GM19238 (cell line): Measurements from ENCODE around the gene INHBC.

Experiments
- DNase-seq: peaks from one replicate; pipeline ENCODE4 v3.0.0; 2011; ENCODE audit warnings: low spot score; ENCODE audit not compliant: insufficient read length

Gene INHBC

GRCh38 chr12:57454566-57455373, 20.2 kb downstream of the INHBC start, which contains the start of gene INHBE:
TSS of gene INHBE (plus strand) at chr12:57455307. CDS start at chr12:57455537, 230 bp downstream.
- no peak for DNase-seq

DNA sequence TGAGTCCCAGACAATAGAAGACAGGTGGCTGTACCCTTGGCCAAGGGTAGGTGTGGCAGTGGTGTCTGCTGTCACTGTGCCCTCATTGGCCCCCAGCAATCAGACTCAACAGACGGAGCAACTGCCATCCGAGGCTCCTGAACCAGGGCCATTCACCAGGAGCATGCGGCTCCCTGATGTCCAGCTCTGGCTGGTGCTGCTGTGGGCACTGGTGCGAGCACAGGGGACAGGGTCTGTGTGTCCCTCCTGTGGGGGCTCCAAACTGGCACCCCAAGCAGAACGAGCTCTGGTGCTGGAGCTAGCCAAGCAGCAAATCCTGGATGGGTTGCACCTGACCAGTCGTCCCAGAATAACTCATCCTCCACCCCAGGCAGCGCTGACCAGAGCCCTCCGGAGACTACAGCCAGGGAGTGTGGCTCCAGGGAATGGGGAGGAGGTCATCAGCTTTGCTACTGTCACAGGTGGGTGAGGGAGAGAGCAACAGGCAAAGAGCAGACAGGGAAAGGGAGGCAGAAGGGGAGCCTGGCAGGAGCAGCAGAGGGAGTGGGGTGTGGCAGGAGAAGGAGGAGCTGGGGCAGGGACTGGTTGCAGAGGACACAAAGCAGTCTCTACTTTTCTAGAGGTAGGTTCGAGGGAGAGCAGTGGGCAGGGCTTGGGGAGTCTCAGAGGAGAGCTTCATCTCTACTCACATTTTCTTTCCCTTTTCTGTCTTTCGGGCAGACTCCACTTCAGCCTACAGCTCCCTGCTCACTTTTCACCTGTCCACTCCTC, 21.0 kb downstream of the INHBC start:
- DNase-seq, result no peak

GRCh38 chr12:57456145-57456700, 21.6 kb downstream of the INHBC start:
- no peak for DNase-seq

DNA sequence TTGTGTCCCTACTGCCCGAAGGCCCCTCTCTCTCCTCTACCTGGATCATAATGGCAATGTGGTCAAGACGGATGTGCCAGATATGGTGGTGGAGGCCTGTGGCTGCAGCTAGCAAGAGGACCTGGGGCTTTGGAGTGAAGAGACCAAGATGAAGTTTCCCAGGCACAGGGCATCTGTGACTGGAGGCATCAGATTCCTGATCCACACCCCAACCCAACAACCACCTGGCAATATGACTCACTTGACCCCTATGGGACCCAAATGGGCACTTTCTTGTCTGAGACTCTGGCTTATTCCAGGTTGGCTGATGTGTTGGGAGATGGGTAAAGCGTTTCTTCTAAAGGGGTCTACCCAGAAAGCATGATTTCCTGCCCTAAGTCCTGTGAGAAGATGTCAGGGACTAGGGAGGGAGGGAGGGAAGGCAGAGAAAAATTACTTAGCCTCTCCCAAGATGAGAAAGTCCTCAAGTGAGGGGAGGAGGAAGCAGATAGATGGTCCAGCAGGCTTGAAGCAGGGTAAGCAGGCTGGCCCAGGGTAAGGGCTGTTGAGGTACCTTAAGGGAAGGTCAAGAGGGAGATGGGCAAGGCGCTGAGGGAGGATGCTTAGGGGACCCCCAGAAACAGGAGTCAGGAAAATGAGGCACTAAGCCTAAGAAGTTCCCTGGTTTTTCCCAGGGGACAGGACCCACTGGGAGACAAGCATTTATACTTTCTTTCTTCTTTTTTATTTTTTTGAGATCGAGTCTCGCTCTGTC, 22.3 kb downstream of the INHBC start:
- DNase-seq, result no peak

GRCh38 chr12:57458665-57459054, 24.1 kb downstream of the INHBC start:
- no peak for DNase-seq

- DNase-seq, result peak; percentile 77
These were observed 24.6 kb downstream of the INHBC start for GRCh38 chr12:57459055-57459749.

DNA sequence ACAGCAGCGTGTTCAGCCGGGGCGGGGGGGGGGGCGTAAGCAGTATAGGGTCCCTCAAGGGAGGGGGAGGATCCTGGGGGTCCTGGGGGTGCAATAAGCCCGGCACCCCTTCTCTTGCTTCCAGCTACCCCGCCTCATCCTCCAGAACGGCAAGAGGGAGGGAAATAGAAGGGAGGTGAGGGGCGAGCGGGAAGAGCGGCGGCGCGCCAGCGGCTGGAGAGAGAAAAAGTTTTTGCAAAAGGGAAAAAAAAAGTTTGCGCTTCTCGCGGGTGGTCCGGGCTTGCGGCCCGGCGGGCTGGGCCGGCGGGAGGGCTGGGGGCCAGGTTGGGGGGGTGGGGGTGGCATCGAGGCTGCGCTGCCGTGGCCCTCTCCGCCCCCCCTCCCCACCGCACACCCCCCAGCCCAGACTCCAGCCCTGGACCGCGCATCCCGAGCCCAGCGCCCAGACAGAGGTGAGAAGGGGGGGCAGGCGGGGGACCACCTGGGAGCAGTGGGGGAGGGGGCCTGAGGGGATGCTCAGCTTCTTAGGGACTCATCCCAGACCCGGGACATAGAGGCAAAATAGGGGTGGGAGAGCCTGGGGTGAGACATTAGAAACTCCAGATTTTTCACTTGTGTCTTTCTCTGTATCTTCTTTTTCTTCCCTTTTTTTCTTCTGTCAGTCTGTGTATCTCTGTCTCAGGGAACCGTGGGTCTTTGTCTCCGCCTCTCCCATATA, 25.3 kb downstream of the INHBC start, which contains the start of gene GLI1:
TSS of gene GLI1 (plus strand) at position 36 of the 718 bp plus-strand sequence. CDS start 3,907 bp downstream, outside the sequence.
- no peak for DNase-seq

DNA sequence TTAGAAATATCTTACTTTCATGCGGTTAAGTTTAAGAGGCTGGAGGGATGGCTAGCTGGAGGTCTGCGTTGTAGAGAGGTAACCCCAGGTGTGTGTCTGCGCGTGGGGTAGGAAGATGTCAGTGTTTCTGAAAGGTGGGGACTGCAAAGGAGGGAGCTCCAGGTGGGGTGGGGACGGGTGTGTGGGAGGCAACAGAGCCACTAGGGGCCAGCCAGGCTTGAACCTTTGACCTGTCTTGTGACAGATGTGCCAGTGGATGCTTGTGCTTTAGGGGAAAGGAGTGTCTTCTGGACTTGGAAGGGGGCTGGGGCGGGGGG, 25.8 kb downstream of the INHBC start:
- DNase-seq, result no peak

GRCh38 chr12:57460841-57461275, 26.3 kb downstream of the INHBC start:
- DNase-seq, result no peak

- DNase-seq, result no peak
These were observed 26.8 kb downstream of the INHBC start for GRCh38 chr12:57461276-57461916.

DNA sequence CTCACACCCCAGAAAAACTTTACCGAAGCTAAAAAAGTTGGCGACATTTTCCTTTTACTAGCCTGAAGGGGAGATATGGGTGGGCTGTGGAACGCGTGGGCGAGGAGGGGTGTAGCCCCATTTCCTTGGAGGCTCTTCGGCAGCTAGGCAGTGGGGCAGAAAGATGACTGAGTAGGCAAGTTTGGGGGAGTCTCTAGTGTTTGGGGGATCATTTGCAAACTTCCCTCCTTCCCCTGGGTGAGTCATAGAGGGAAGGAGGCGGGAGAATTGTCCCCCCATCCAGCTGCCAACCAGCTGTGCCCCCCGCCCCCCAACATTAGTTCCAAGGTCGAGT, 27.3 kb downstream of the INHBC start:
- DNase-seq, result no peak

- peak; percentile 92 for DNase-seq
These were observed 27.8 kb downstream of the INHBC start for GRCh38 chr12:57462251-57462911.

DNA sequence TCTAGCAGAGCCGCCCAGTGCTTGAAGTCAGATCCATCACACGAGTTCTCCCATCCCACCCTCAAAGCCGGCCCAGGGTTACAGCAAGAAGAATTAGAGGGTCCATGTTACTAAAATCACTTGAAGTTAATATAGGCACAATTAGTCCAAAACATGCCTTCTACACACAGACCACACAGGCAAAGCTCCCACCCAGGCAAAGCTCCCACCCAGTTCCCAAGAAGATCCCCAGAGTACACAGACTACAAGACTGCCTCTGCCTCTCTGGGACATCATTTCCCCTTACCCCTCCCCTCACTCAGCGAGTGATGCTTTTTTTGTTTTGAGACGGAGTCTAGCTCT, 28.3 kb downstream of the INHBC start:
- no peak for DNase-seq

GRCh38 chr12:57464569-57464968, 30.0 kb downstream of the INHBC start:
- no peak for DNase-seq

GRCh38 chr12:57465030-57465746, 30.6 kb downstream of the INHBC start:
- DNase-seq, result no peak

- no peak for DNase-seq
These were observed 31.3 kb downstream of the INHBC start for GRCh38 chr12:57465747-57466505.

DNA sequence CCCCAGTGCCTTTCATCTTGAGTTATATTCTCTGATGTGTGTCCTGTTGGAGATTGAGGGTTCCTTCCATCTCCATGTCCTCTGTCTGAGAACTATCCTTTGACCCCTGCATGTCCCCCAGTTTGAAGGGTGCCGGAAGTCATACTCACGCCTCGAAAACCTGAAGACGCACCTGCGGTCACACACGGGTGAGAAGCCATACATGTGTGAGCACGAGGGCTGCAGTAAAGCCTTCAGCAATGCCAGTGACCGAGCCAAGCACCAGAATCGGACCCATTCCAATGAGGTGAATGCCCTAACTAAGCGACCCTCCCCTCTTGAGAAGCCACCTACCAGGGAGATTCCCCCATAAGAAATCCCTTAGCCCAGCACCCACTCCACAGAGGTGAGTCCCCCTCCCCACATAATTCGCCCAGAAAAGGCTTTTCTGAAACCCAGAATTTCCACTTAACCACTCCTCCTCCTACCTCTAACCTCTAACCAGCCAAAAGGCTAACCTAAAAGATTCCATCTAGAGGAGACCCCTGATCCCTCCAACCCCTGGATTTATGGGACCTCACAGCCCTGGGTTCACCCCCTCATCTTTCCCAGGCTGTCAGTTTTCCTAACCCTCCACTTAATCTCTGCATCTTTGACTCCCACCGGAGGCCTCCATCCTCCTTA, 32.8 kb downstream of the INHBC start:
- no peak for DNase-seq

- DNase-seq, result no peak
These were observed 33.3 kb downstream of the INHBC start for GRCh38 chr12:57467915-57468314.
